IMR-90 (cell line): ENCODE results near the gene UPB1. TPM values are rescaled to one million over a fixed set of nuclear protein-coding genes. Genes with fewer than 3 reads are reported as not detected.

Source experiments
- ATAC-seq: fragments of 200-7000 bp; cut with Tn5 transposase; 2 replicates; pipeline ENCODE4 v1.9.1; 2020; ENCODE audit warnings: low read depth, mild to moderate bottlenecking, moderate library complexity
- BruUV-seq: library from RNA; stranded (reverse); fragments of 400-500 nt; replicated peaks from 2 replicates; lab custom pipeline; 2021; lab: Mats Ljungman, UMichigan
- CTCF ChIA-PET: fragments of 300-600 bp; formaldehyde crosslinking; extraction: SDS; loops from one replicate; lab custom pipeline; 2021; ENCODE audit warnings: antibody characterized with exemption; lab: Yijun Ruan, JAX
- POLR2A ChIA-PET: fragments of 300-600 bp; sonication (Branson Sonifier 250); formaldehyde crosslinking; loops from one replicate; lab custom pipeline; 2022; ENCODE audit warnings: antibody characterized with exemption; ENCODE audit not compliant: unreplicated experiment; lab: Charles Lee
- DNase-seq: peaks from one replicate; pipeline ENCODE4 v3.0.0; 2013
- H2AFZ ChIP-seq: replicated peaks from 2 replicates; pipeline ENCODE3; 2013; ENCODE audit warnings: low read length, mild to moderate bottlenecking; ENCODE audit not compliant: poor library complexity
- H2AK5ac ChIP-seq: 2 replicates; pipeline ENCODE4 v1.6.1; 2013; ENCODE audit warnings: low read depth, low read length, inconsistent platforms
- H2AK9ac ChIP-seq: replicated peaks from 2 replicates; pipeline ENCODE3; 2013; ENCODE audit warnings: mild to moderate bottlenecking, low read depth, low read length, moderate library complexity; ENCODE audit not compliant: poor library complexity
- H2BK120ac ChIP-seq: 2 replicates; pipeline ENCODE4 v1.6.1; 2013; ENCODE audit warnings: low read depth, low read length, inconsistent platforms
- H2BK15ac ChIP-seq: 3 replicates; pipeline ENCODE4 v1.6.1; 2013; ENCODE audit warnings: low read depth, low read length, inconsistent platforms
- H2BK20ac ChIP-seq: 2 replicates; pipeline ENCODE4 v1.6.1; 2013; ENCODE audit warnings: low read depth, mild to moderate bottlenecking, inconsistent platforms, low read length, moderate library complexity
- H2BK5ac ChIP-seq: 2 replicates; pipeline ENCODE4 v1.6.1; 2013; ENCODE audit warnings: mild to moderate bottlenecking, low read depth, low read length, inconsistent platforms; ENCODE audit not compliant: poor library complexity, severe bottlenecking
- H3K14ac ChIP-seq: replicated peaks from 2 replicates; pipeline ENCODE4 v1.6.1; 2013; ENCODE audit warnings: low read depth, low read length, inconsistent platforms
- H3K18ac ChIP-seq: 2 replicates; pipeline ENCODE4 v1.6.1; 2013; ENCODE audit warnings: low read depth, low read length, control low read depth
- H3K23ac ChIP-seq: 2 replicates; pipeline ENCODE4 v1.6.1; 2013; ENCODE audit warnings: low read depth, low read length, inconsistent platforms
- H3K27ac ChIP-seq: 2 replicates; pipeline ENCODE4 v1.5.1; 2013; ENCODE audit warnings: mild to moderate bottlenecking, control low read depth, low read length; ENCODE audit not compliant: insufficient read depth
- H3K27me3 ChIP-seq: 2 replicates; pipeline ENCODE4 v1.6.1; 2013; ENCODE audit warnings: low read length; ENCODE audit not compliant: control insufficient read depth, insufficient read depth
- H3K36me3 ChIP-seq: 2 replicates; pipeline ENCODE4 v1.6.1; 2013; ENCODE audit warnings: low read length, mixed read lengths; ENCODE audit not compliant: control insufficient read depth, insufficient read depth
- H3K4ac ChIP-seq: 2 replicates; pipeline ENCODE4 v1.6.1; 2013; ENCODE audit warnings: low read depth, low read length, inconsistent platforms
- H3K4me1 ChIP-seq: 2 replicates; pipeline ENCODE4 v1.6.1; 2013; ENCODE audit warnings: low read length, mixed read lengths; ENCODE audit not compliant: control insufficient read depth, insufficient read depth
- H3K4me2 ChIP-seq: 2 replicates; pipeline ENCODE4 v1.6.1; 2013; ENCODE audit warnings: low read depth, mild to moderate bottlenecking, control low read depth, low read length, moderate library complexity
- H3K4me3 ChIP-seq: 2 replicates; pipeline ENCODE4 v1.5.1; 2013; ENCODE audit warnings: low read depth, mild to moderate bottlenecking, control low read depth, low read length, moderate library complexity; ENCODE audit not compliant: insufficient read depth
- H3K56ac ChIP-seq: 2 replicates; pipeline ENCODE4 v1.6.1; 2013; ENCODE audit warnings: low read length, inconsistent platforms; ENCODE audit not compliant: insufficient read depth; ENCODE audit errors: extremely low read depth
- H3K79me1 ChIP-seq, 2 experiments: 2 replicates each; pipeline ENCODE4 v1.6.1; 2013; ENCODE audit warnings: low read length in 2 of 2, inconsistent platforms in 1 of 2, low read depth in 1 of 2
- H3K9ac ChIP-seq: 2 replicates; pipeline ENCODE4 v1.6.1; 2013; ENCODE audit warnings: low read depth, low read length, control low read depth
- H3K9me1 ChIP-seq: 2 replicates; pipeline ENCODE4 v1.6.1; 2013; ENCODE audit warnings: low read length, inconsistent platforms; ENCODE audit not compliant: insufficient read depth
- H3K9me3 ChIP-seq: 2 replicates; pipeline ENCODE4 v1.6.1; 2013; ENCODE audit warnings: low read length; ENCODE audit not compliant: control insufficient read depth, insufficient read depth
- H4K20me1 ChIP-seq: 2 replicates; pipeline ENCODE4 v1.6.1; 2013; ENCODE audit warnings: low read length, inconsistent platforms; ENCODE audit not compliant: insufficient read depth
- H4K5ac ChIP-seq: 2 replicates; pipeline ENCODE4 v1.6.1; 2013; ENCODE audit warnings: mild to moderate bottlenecking, low read depth, low read length, control low read depth
- H4K8ac ChIP-seq, 2 experiments: 2 replicates each; pipeline ENCODE4 v1.6.1; 2013; ENCODE audit warnings: low read depth in 2 of 2, low read length in 2 of 2, control low read depth in 1 of 2, inconsistent platforms in 1 of 2
- H4K91ac ChIP-seq: 2 replicates; pipeline ENCODE4 v1.6.1; 2013; ENCODE audit warnings: low read depth, low read length, inconsistent platforms; ENCODE audit not compliant: insufficient read depth
- BHLHE40 ChIP-seq: fragments of 150-350 bp; IDR thresholded peaks from 2 replicates; pipeline ENCODE4 v1.6.1; 2016; ENCODE audit warnings: mild to moderate bottlenecking, low read depth, low read length
- CEBPB ChIP-seq: IDR thresholded peaks from 2 replicates; pipeline ENCODE4 v1.6.1; 2012; ENCODE audit warnings: low read depth, low read length, improper control_type of control experiment
- CHD1 ChIP-seq: IDR thresholded peaks from 2 replicates; pipeline ENCODE4 v1.6.1; 2012; ENCODE audit warnings: low read depth, low read length, improper control_type of control experiment
- CTCF ChIP-seq: conservative IDR thresholded peaks from 2 replicates; pipeline ENCODE4 v1.5.1; 2012; ENCODE audit warnings: mild to moderate bottlenecking, low read depth, low read length, improper control_type of control experiment
- ELK1 ChIP-seq: fragments of 150-350 bp; IDR thresholded peaks from 2 replicates; pipeline ENCODE4 v1.6.1; 2016; ENCODE audit warnings: low read depth, mild to moderate bottlenecking, low read length, moderate library complexity, borderline replicate concordance
- FOS ChIP-seq: fragments of 150-350 bp; IDR thresholded peaks from 2 replicates; pipeline ENCODE4 v1.6.1; 2016; ENCODE audit warnings: low read depth, low read length
- MAFK ChIP-seq: IDR thresholded peaks from 2 replicates; pipeline ENCODE4 v1.6.1; 2012; ENCODE audit warnings: low read depth, low read length, improper control_type of control experiment
- MAZ ChIP-seq: IDR thresholded peaks from 2 replicates; pipeline ENCODE4 v1.6.1; 2012; ENCODE audit warnings: low read depth, mild to moderate bottlenecking, low read length, improper control_type of control experiment, moderate library complexity, borderline replicate concordance
- MXI1 ChIP-seq: IDR thresholded peaks from 2 replicates; pipeline ENCODE4 v1.6.1; 2012; ENCODE audit warnings: low read depth, mild to moderate bottlenecking, low read length, moderate library complexity, borderline replicate concordance
- NFE2L2 ChIP-seq: fragments of 150-350 bp; IDR thresholded peaks from 2 replicates; pipeline ENCODE4 v1.6.1; 2016; ENCODE audit warnings: low read depth, mild to moderate bottlenecking, low read length
- POLR2A ChIP-seq: IDR thresholded peaks from 2 replicates; pipeline ENCODE4 v1.6.1; 2012; ENCODE audit warnings: mild to moderate bottlenecking, low read depth, low read length
- RAD21 ChIP-seq: IDR thresholded peaks from 2 replicates; pipeline ENCODE4 v1.6.1; 2012; ENCODE audit warnings: low read length, improper control_type of control experiment
- RCOR1 ChIP-seq: IDR thresholded peaks from 2 replicates; pipeline ENCODE4 v1.6.1; 2012; ENCODE audit warnings: mild to moderate bottlenecking, low read length, improper control_type of control experiment; ENCODE audit not compliant: insufficient replicate concordance
- RFX5 ChIP-seq: IDR thresholded peaks from 2 replicates; pipeline ENCODE4 v1.8.0; 2012; ENCODE audit warnings: low read depth, mild to moderate bottlenecking, low read length, moderate library complexity
- SMC3 ChIP-seq: fragments of 150-350 bp; IDR thresholded peaks from 2 replicates; pipeline ENCODE4 v1.6.1; 2016; ENCODE audit warnings: low read depth, mild to moderate bottlenecking, antibody characterized with exemption, low read length, moderate library complexity
- USF2 ChIP-seq: fragments of 150-350 bp; IDR thresholded peaks from 2 replicates; pipeline ENCODE4 v1.6.1; 2017; ENCODE audit warnings: mild to moderate bottlenecking, antibody characterized with exemption, low read length, low read depth
- WGBS, 2 experiments: methylation state at CpG; one replicate each; pipeline versions ENCODE4 v1.1.5 to v1.1.7; 2013; ENCODE audit warnings: missing lambda C conversion rate in 2 of 2; ENCODE audit not compliant: insufficient read length in 1 of 2; ENCODE audit errors: extremely low coverage in 2 of 2; 5-methylcytosine and 5-hydroxymethylcytosine counted together
- dilution Hi-C: fragments of 300-500 bp; cut with HindIII; formaldehyde crosslinking; loops from one replicate; pipeline ENCODE4 v1.14.3; 2018; ENCODE audit warnings: low sequenced_read_pairs; ENCODE audit not compliant: unreplicated experiment
- in situ Hi-C: fragments of 300-500 bp; cut with MboI; formaldehyde crosslinking; loops from 3 replicates; pipeline ENCODE4 v1.14.3; 2019; ENCODE audit warnings: low sequenced_read_pairs, inconsistent platforms, mixed read lengths
- intact Hi-C: fragments of 100-400 bp; cut with micrococcal nuclease; formaldehyde crosslinking; loops from 2 replicates; pipeline ENCODE4 v1.10.0; 2022
- polyA plus RNA-seq, 3 experiments: library from polyadenylated mRNA; depleted of rRNA; stranded (reverse); fragments of >200 nt; gene quantifications; 2 replicates each; pipeline ENCODE4 v1.2.3, GENCODE V29; 2012; ENCODE audit warnings: low replicate concordance in 1 of 3
- total RNA-seq: library from RNA; depleted of rRNA; stranded (reverse); fragments of >200 nt; gene quantifications from 2 replicates; pipeline ENCODE4 v1.2.3, GENCODE V29; 2012

UPB1 gene
- total and polyA plus RNA-seq, 2 of the 4 experiments (the other 2 are of a cell fraction): under 0.01 to 0.02 TPM

GRCh38 chr22:24465975-24466374, 29.2 kb upstream of the UPB1 start:
- peak overlapping the region; percentile 66; the same call in 1 of the 2 replicates for H3K18ac ChIP-seq
- H3K14ac ChIP-seq: peak overlapping the region; percentile 84
- no peak overlapping the region for H2AK9ac ChIP-seq
- H4K91ac ChIP-seq: peak overlapping the region; percentile 86
- H4K20me1 ChIP-seq: no peaks in the 10 kb centered on the region
- no peaks in the 10 kb centered on the region for H3K27me3 ChIP-seq
- peak overlapping the region; percentile 76 for H2AFZ ChIP-seq
- H3K9me1 ChIP-seq: peaks cover 6% of the 10 kb centered on the region
- in situ Hi-C loops (no loop called here), intact Hi-C loops (no loop called here), dilution Hi-C loops (no loop called here)
- DNase-seq (no peak), ATAC-seq (no peak)
- H3K36me3 ChIP-seq: no peaks in the 10 kb centered on the region
- H3K9me3 ChIP-seq: no peaks in the 10 kb centered on the region
- H2BK5ac ChIP-seq: peak overlapping the region; percentile 71
- H3K4me2 ChIP-seq: no peak overlapping the region
- no peak overlapping the region for H3K9ac ChIP-seq
- CTCF ChIA-PET: no interaction called here
- H4K8ac ChIP-seq: peak overlapping the region; percentile 26 to 78; a peak in 3 of 4 replicates
- no TSS peak for BruUV-seq
- H2BK15ac ChIP-seq: peak overlapping the region; percentile 96; the same call in 2 of the 3 replicates
- H2BK120ac ChIP-seq: peak overlapping the region; percentile 88
- POLR2A ChIA-PET: no interaction called here
- H3K56ac ChIP-seq: 0 out of 2 replicates have a peak overlapping the region, but pooled peaks have one; percentile 8
- no peak for TF ChIP-seq RAD21
- no peak for TF ChIP-seq USF2
- no peak for TF ChIP-seq FOS
- no peak for TF ChIP-seq CHD1
- no peak for TF ChIP-seq MXI1
- TF ChIP-seq MAFK: no peak
- no peak for TF ChIP-seq POLR2A
- no peak for TF ChIP-seq MAZ
- TF ChIP-seq RCOR1: no peak
- no peak for TF ChIP-seq BHLHE40
- TF ChIP-seq RFX5: no peak
- TF ChIP-seq SMC3: no peak
- TF ChIP-seq ELK1: no peak
- TF ChIP-seq NFE2L2: no peak
- TF ChIP-seq CTCF: no peak
- TF ChIP-seq CEBPB: no peak
- peak overlapping the region; percentile 81; the same call in 1 of the 2 replicates for H3K23ac ChIP-seq
- WGBS, 2 experiments: no CpG with 5 or more reads among the region's 3 CpGs
- peak overlapping the region; percentile 84 for H3K4ac ChIP-seq
- H2BK20ac ChIP-seq: peak overlapping the region; percentile 65
- peak overlapping the region; percentile 6; the same call in 1 of the 2 replicates for H4K5ac ChIP-seq
- H3K27ac ChIP-seq: 0 out of 2 replicates have a peak overlapping the region, but pooled peaks have one; percentile 28
- no peak overlapping the region for H3K4me3 ChIP-seq
- peak overlapping the region; percentile 74 for H2AK5ac ChIP-seq
- peaks cover 16% of the 10 kb centered on the region for H3K4me1 ChIP-seq
- H3K79me1 ChIP-seq: no peaks in the 10 kb centered on the region
